ENCODE measurements around the gene TBL1X.
A peak's percentile ranks its signal among the peaks of the same experiment; 100 is the strongest.

The TBL1X gene

DNA sequence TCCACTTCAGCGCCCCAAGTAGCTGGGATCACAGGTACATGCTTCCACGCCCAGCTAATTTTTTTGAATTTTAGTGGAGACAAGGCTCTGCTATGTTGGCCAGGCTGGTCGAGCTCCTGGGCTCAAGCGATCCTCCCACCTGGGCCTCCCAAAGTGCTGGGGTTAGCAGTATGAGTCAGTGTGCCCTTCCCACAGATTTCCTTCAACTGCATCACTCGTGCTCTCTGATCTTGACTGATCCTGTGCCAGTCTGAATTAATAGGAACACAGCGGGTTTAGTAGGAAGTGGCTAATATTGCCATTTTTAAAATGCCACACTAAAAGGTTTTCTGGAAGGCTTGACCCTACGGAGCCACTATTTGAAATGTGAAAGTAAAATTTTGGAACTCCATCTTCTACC, 317.1 kb downstream of the TBL1X start:
- DNase-seq, result no peak

DNA sequence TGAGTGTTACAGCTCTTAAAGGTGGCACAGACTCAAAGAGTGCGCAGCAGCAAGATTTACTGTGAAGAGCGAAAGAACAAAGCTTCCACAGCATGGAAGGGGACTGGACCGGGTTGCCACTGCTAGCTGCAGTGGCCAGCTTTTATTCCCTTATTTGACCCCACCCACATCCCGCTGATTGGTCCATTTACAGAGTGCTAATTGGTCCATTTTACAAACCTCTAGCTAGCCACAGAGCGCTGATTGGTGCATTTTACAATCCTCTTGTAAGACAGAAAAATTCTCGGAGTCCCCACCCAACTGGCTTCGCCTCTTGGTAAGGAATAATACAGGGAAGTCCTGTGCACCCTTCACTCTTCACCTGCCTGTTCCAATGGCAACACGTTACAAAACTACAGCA, 319.5 kb downstream of the TBL1X start:
- DNase-seq, result no peak

DNA sequence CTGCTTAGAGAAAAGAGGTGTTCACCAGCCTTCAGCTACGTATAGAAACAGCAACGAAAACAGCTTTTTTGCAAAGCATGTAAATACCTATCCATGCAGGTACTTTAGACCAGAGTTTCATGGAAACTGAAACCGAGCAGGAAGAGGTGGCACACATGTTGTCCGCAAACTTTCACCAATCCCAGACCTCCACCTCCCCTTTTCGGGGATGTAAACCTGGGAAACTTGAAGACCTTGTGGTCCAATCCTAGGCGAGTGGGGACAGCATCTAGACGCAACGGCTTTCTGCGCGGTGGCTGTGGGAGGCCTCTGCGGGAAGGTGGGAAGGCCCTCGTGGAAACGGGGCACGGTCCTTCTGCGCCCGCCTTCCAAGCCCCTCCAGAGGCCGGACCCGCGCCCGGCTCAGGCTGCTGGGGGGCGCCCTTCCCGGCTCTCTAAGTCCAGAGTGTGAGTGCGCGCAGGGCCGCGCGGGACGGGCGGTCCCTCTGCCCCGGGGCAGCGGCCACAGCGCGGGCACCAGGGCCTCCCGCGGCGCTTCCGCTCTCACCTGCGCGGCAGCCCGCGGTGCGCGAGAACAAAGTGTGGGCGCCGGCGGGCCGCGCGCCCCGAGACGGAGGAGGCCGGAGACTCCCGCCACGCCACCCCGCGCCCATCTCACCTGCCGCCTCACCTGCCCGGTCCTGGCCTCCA, 320.5 kb downstream of the TBL1X start:
- no peak for DNase-seq

- DNase-seq, result peak; percentile 36
Observed at GRCh38 chrX:9785944-9786797, 321.3 kb downstream of the TBL1X start, which contains the start of gene SHROOM2. Gene SHROOM2, plus strand, starts transcription at chrX:9786429. Its CDS starts 117 bp downstream, at chrX:9786546.

GRCh38 chrX:9786798-9787635, 322.2 kb downstream of the TBL1X start:
- no peak for DNase-seq

DNA sequence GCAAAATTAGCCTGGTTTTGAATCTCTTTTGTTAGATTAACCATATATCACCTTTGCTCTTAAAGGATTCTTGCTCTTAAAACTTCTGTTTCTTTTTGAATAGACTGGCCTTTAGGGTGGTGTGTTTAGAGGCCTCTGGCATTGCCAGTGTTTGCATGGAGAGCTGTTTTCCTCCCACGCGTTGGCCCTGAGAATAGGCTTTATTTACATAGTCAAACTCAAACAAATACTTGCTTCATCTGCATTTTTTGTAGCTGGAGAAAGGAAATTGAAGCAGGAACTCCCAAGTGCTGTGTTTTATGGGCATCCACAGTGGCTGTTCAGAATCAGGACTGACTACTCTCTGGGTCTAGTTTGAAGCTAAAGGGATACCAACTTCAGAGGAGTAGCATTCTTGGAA, 324.1 kb downstream of the TBL1X start:
- DNase-seq, result no peak

GRCh38 chrX:9789555-9789954, 324.7 kb downstream of the TBL1X start:
- no peak for DNase-seq

Data from NCI-H1105 (cell line).